ENCODE results near the gene HCN3. TPM values are rescaled to one million over a fixed set of nuclear protein-coding genes. Genes with fewer than 3 reads are reported as not detected.

Gene HCN3
- total and polyA plus RNA-seq, 2 of the 8 experiments (the other 6 are each of a cell fraction or from before 2014, with no cell fraction given): 6.4 to 7.3 TPM

GRCh38 chr1:155322953-155323728, 45.9 kb downstream of the HCN3 start (continued):
- TF ChIP-seq CTCF (IDR thresholded peaks at IDR 0.05; ENCODE audit: control extremely low read depth in 1 of 3, insufficient read depth in 1 of 3, low read depth in 1 of 3, low read length in 3 of 3) (peak in 2 of 3 experiments; percentile 85 to 92; a peak in 3 of 4 replicates), E2F6 (IDR thresholded peaks at IDR 0.05) (peak; percentile 73), SAP30 (IDR thresholded peaks at IDR 0.05; ENCODE audit: insufficient read depth, insufficient replicate concordance, low read length) (no peak), EGR1 (IDR thresholded peaks at IDR 0.05; ENCODE audit: borderline replicate concordance, low read depth, low read length) (no peak), RAD21 (IDR thresholded peaks at IDR 0.05 in 1 of 2, conservative IDR thresholded peaks at IDR 0.05 in 1 of 2; ENCODE audit: low read depth in 2 of 2, low read length in 2 of 2) (peak; percentile 74 to 86), ATF2 (IDR thresholded peaks at IDR 0.05; ENCODE audit: low read length) (no peak), NRF1 (IDR thresholded peaks at IDR 0.05; ENCODE audit: low read depth, low read length) (peak; percentile 27; the same call in 1 of the 2 replicates), KDM5A (IDR thresholded peaks at IDR 0.05; ENCODE audit: low read length) (0 out of 2 replicates have a peak, but pooled peaks have one; percentile 50), EP300 (IDR thresholded peaks at IDR 0.05; ENCODE audit: borderline replicate concordance in 1 of 2, low read depth in 2 of 2, low read length in 2 of 2) (peak in 1 of 2 experiments; percentile 16; a peak in 1 of 3 replicates), MAX (IDR thresholded peaks at IDR 0.05) (peak; percentile 72), CTBP2 (IDR thresholded peaks at IDR 0.05; ENCODE audit: borderline replicate concordance, insufficient read depth, insufficient read length, low read length) (no peak)

Measured in H1 (cell line).